ENCODE results near the gene ZBTB1.
"Not testable (repeated sequence)": the region's sequence is repeated elsewhere in the genome, so short reads cannot be mapped to it uniquely, and the experiment has no call there.

The ZBTB1 gene

DNA sequence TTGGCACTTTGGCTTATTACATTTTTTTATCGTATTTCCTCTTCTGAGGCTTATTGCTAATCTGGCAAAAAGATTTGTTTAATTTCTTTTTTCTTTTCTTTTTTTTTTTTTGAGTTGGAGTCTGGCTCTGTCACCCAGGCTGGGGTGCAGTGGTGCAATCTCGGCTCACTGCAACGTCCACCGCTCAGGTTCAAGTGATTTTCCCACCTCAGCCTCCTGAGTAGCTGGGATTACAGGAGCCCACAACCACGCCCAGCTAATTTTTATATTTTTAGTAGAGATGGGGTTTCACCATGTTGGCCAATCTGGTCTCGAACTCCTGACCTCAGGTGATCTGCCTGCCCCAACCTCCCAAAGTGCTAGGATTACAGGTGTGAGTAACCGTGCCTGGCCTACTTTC, 65.1 kb downstream of the ZBTB1 start:
- DNase-seq (ENCODE audit: low read depth) = not testable (repeated sequence)

DNA sequence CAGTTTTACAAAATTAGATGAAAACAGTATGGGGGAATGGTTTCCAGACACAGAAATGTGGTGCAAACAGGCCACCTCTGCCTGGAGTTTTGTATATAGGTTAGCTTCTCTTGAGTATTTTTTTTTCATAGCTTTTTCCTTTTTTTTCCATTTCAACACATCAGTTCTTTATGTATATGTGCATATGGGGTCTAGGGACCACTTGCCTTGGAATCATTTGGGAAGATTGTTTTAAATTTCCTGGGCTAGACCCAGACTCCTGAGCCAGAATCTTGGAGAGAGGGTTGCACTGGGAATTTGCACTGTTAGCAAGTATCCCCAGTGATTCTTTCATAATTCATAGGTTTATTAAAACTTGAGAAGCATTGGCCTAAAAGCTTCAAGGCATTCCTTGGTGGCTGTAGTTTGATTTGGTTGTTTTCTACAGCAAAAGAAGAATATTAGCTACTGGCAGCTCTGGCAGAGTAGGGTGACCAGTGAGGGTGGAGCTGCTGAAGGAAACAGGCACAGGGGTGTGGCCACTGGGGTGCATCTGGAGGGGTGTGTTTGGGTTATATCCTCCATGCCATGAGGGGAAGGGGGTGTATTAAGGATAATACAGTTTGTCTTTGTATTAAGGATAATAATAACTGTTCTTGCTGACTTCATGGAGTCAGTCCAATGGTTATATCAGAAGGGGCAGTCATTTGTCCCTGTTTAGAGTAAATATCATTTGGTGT, 68.0 kb downstream of the ZBTB1 start:
- DNase-seq (ENCODE audit: low read depth) = no peak

GRCh38 chr14:64573109-64573508, 68.5 kb downstream of the ZBTB1 start:
- DNase-seq (ENCODE audit: low read depth) = no peak
